KG1 (cell line): ENCODE data around the gene SRL.
"Not testable (repeated sequence)": the region's sequence is repeated elsewhere in the genome, so short reads cannot be mapped to it uniquely, and the experiment has no call there.

ENCODE experiments used
- DNase-seq: peaks from one replicate; lab custom pipeline; 2025; lab: John Stamatoyannopoulos, UW

The SRL gene

DNA sequence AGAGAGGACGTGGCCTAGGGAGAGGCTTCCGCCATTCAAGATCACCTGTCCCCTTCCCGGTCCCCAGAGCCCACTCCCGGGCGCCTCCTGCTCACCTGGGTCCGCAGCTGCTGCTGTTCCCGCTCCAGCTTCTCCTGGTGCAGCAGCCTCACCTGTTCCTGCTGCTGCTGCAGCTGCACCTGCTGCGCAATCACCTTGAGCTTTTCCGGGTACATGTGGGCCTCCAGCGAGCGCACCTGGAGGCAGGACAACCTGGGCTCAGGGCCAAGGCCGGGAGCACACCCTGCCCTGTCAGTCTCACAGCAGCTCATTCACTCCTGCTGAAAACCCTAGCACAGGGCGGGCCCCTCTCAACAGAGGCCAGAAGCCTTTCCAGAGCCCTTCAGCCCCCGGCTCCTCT is 18.5 kb upstream of the SRL start:
- DNase-seq = no peak

- DNase-seq = no peak
These were observed 16.0 kb upstream of the SRL start for GRCh38 chr16:4257646-4258556.

DNA sequence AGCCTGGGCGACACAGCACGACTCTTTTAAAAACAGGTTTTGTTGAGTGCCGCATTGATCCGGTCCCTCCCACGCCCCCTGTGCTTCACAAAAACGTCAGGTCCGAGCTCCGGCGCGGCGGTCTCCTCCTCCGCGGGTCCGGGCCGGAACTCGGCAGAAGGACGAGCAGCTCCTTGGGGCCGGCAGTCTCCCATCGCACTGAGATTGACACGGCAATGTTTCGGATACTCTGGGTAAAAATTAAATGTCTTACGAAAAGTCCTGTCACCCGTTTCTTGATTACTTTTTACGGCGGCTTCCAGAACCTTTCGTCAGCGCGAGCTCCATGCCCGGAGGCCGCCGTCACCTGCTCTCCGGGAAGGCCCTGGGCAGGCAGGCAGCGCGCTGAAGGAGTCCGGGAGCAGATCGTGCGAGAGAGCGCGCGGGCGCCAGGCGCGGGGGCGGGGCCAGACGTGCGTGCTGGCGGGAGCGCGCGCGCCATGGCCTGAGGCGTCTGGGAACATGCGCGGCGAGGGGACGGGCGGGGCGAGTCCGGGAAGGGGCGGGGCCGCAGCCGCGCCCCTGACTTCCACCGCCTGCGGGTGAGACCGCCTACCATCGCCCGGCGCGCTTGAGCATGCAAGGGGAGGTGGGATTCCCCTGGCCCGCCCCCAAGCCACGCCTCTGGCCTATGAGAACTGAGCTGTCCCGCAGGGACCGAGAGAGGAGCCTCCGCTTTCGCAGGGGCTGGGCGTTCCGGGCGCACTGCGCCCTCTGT is 11.7 kb upstream of the SRL start:
- DNase-seq = peak; percentile 100

DNA sequence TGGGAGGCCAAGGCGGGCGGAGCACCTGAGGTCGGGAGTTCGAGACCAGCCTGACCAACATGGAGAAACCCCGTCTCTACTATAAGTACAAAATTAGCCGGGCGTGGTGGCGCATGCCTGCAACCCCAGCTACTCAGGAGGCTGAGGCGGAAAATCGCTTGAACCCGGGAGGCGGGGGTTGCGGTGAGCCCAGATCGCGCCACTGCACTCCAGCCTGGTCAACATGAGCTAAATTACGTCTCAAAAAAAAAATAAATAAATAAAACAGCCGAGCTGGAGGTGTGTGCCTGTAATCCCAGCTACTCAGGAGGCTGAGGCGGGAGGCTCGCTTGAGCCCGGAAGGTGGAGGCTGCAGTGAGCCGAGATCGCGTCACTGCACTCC is 11.1 kb upstream of the SRL start:
- DNase-seq = not testable (repeated sequence)

DNA sequence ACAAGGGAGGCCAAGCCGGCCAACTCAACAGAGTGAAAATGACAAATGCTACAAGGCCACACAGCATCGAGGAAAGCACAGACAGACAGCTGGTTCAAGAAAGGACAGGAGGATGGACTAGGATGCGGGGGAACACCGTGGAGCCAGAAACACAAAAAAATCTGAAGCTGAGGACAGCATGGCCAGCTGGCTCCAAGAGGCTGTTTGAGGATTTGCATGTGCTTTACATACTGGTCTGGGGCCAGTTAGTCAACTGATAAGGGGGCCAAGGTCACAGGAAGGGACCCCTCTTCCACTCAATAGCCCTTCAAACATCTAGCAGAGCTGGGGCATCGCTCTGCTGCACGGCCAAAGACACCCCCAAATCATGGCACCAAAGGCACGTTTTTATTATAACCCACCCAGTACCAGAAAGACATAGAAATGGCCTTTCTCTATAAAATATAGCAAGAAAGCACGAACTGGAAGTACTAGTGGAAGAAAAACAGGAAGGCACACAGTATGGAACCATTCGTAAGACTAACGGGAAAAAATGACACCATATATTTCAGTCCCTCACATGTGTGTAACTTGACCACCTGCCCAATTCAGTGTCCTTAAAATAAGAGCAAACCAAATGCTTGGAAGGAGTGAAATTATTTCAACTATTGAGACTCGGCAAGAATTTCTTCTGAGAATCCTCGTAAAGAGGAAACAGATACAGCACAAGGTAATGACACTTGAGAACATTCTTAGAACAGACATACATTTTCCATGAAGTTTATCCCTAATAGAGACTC is 7.8 kb upstream of the SRL start:
- no peak for DNase-seq

GRCh38 chr16:4247460-4247784 is 5.5 kb upstream of the SRL start:
- DNase-seq = no peak

DNA sequence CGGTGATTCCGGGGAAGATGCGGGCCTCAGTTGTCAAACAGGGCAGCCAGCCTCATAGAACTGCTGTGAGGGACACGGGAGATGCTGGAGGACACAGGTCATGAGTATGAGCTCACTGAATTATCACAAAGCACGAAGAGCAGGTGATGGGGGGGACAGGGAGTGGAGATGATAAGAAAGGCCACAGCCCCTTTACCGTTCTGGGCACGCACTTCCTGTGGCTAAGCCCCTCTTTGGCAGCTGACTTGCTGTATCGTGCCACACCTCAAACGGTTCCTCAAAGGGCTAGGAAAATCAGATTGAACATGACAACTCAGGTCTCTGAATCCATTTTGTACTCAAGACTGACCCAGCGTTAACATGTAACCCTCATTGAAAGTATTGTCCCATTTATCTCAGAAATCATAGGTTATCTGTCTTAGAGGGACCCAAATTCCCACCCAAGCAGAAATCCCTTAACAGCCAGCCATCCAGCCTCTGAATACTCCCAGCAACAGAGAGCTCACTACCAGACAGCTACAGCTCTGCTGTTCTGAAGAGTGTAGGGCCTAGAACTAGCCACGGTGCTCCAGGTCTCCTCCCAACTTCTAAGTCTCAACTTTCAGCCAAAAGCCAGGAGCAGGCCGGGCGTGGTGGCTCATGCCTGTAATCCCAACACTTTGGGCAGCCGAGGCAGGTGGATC is 5.0 kb upstream of the SRL start:
- no peak for DNase-seq

DNA sequence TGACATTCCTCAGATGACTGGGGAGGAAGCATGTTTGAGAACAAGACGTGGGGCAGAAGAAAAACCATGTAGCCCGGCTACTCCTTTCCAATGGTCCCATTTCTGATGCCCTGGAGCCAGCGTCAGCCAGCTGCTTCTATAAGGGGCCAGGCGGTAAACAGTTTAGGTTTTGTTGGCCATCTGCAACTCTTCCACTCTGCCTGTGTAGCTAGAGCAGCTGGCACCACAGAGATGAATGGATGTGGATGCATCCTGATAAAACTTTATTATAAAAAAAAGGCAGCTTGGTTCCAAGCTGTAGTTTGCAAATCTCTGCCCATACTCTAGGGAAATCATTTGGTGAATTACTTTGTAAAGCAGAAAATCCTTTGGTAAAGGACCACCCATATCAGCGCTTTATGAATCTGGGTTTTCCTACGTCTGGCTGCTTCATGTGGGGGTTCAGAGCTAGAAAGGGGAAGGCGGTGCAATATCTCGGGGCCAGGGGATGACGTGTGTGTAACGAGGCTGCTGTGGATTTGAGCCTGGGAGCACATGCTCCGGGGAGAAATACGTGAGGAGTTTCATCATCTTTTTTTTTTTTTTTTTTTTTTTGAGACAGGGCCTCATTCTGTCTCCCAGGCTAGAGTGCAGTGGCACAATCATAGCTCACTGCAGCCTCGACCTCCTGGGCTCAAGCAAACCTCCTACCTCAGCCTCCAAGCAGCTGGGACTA is 3.4 kb upstream of the SRL start:
- DNase-seq = no peak

GRCh38 chr16:4244254-4245076 is 2.6 kb upstream of the SRL start:
- no peak for DNase-seq

- DNase-seq = no peak
These were observed 487 bp downstream of the SRL start for GRCh38 chr16:4241258-4241927.

DNA sequence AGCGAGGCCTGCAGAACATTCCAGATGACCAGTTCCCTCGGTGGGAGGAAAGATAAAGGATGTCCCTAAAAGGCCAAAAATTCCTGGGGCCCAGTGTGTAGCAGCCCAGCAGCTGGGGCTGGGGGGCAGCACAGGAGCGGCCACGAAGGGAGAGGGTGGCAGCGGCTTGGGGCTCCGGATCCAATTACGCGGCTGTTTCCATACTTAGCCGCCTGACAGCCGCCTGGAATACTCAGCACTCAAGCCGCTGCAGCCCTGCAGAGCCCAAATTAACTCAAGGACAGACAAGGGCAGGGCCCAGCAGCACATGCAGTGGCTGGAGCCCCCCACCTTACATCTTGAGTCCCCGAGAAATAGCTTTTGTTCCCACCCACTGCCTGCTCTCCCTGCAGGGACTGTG is 1.3 kb downstream of the SRL start:
- DNase-seq = no peak

- no peak for DNase-seq
These were observed 2.2 kb downstream of the SRL start for GRCh38 chr16:4239682-4240175.

GRCh38 chr16:4239020-4239419 is 2.9 kb downstream of the SRL start:
- DNase-seq = no peak

DNA sequence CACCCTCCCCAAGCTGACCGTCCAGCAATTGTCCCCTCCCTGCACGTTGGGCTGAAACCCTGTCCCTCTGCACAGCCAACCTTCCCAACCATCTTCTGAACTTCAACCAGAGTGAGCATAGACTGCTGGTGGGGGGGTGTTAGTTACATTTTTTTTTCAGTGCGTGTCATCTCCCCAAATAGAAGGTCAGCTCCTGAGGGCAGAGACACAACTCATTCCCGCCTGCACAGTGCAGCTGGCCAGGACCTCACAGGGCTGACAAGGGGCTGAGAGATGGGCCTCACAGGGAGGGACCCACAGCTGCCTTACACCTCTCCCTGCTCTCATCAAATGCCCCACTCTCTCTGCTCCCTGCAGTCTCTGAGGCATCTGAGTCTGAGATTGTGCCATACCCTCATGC is 8.4 kb downstream of the SRL start:
- no peak for DNase-seq

GRCh38 chr16:4232541-4233386 is 9.1 kb downstream of the SRL start:
- no peak for DNase-seq

DNA sequence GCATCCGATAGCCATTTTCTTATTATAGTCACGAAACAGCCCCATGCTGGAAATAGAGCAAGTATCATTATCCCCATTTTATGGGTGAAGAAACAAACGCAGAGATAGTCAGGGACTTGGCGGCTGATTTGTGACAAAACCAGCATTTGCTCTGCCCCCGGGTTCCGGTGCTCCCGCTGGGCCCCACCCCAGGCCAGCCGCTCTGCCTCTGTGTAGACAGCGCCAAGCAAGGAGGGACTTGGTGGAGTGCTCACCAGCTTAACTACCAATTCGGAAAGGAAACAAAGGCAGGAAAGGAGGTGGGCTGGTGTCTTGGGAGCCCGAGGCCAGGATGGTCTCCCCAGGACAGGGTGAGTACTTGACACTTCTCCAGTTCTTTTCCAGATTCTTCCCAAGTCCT is 10.0 kb downstream of the SRL start:
- no peak for DNase-seq

GRCh38 chr16:4231367-4231766 is 10.5 kb downstream of the SRL start:
- no peak for DNase-seq

DNA sequence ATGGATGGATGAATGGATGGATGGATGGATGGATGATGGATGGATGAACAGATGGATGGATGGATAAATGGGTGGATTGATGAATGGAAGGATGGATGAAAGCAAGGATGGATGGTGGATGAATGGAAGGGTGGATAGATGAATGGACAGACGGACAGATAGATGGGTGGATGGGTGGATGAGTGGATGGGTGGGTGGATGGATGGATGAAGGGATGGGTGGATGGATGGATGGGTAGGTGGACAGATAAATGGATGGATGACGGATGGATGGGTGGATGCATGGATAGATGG is 14.9 kb downstream of the SRL start:
- no peak for DNase-seq
